Measurements from ENCODE around the gene PRKRIP1.
"Not testable (repeated sequence)": the region's sequence is repeated elsewhere in the genome, so short reads cannot be mapped to it uniquely, and the experiment has no call there.

Gene PRKRIP1

DNA sequence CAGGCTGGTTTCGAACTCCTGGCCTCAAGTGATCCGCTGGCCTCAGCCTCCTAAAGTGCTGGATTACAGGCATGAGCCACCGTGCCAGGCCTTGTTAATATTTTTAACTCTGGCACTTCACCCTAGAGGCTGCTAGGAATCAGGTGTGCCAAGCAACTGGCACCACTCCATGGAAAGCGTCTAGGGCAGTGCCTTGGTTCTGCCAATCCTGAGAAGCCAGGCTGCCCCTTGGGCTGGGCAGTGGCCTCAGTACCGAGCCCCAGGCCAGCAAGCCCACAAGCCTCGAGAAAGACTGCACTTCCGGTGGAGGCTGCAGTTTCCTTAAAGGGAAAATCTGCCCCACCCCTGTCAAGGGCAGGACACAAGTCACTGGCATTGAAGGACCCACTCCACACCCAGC is 57.2 kb downstream of the PRKRIP1 start:
- H3K4me3 ChIP-seq (ENCODE audit: low read length): no peak overlapping the region
- no peak overlapping the region for H3K27ac ChIP-seq (ENCODE audit: low read length)
- no peaks in the 10 kb centered on the region for H3K9me3 ChIP-seq (ENCODE audit: control insufficient read depth, low read depth, low read length)
- H3K27me3 ChIP-seq (ENCODE audit: control insufficient read depth, insufficient read depth, low read length): no peaks in the 10 kb centered on the region
- H3K36me3 ChIP-seq (ENCODE audit: control insufficient read depth, low read depth, low read length): peaks cover 14% of the 10 kb centered on the region
- no peak overlapping the region for H3K9ac ChIP-seq (ENCODE audit: low read length)
- peaks cover 5% of the 10 kb centered on the region for H3K4me1 ChIP-seq (ENCODE audit: control insufficient read depth, low read depth, low read length)

DNA sequence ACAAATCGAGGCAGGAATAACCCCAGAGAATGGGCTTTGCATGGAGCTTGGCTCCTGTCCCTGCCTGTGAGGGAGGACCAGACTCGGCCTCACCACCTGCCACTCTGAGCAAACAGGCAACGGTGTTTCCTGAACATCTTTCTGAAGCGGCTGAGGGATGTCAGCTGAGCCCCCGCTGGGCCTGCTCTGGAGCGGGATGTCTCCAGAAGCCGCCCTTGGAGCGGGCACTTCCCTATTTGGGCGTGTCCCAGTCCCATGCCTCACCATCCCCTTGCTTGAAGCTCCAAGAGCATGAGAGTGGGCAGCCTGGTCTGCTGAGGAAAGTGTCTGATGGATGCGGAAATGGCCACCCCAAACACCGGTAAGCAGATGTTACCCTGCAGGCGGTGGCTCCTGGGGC is 58.3 kb downstream of the PRKRIP1 start:
- Histone ChIP-seq H3K4me1 (ENCODE audit: control insufficient read depth, low read depth, low read length) (peaks cover 5% of the 10 kb centered on the region), H3K36me3 (ENCODE audit: control insufficient read depth, low read depth, low read length) (peaks cover 17% of the 10 kb centered on the region), H3K9ac (ENCODE audit: low read length) (no peak overlapping the region), H3K27me3 (ENCODE audit: control insufficient read depth, insufficient read depth, low read length) (no peaks in the 10 kb centered on the region), H3K4me3 (ENCODE audit: low read length) (no peak overlapping the region), H3K9me3 (ENCODE audit: control insufficient read depth, low read depth, low read length) (no peaks in the 10 kb centered on the region), H3K27ac (ENCODE audit: low read length) (no peak overlapping the region)

DNA sequence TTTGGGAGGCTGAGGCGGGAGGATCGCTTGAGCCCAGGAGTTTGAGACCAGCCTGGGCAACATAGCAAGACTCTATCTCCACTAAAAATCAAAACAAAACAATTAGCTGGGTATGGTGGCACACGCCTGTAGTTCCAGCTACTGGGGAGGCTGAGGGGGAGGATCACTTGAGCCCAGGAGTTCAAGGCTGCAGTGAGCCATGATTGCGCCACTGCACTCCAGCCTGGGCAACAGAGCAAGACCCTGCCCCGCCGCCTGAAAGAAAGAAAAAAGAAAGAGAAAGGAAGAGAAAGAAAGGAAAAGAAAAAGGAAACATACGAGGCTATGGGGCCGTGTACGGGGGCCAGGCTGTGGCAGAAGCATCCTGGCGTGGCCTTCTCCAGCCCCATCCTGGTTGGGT is 58.8 kb downstream of the PRKRIP1 start:
- peaks cover 17% of the 10 kb centered on the region for H3K36me3 ChIP-seq (ENCODE audit: control insufficient read depth, low read depth, low read length)
- not testable (repeated sequence) for H3K27ac ChIP-seq (ENCODE audit: low read length); H3K9ac ChIP-seq (ENCODE audit: low read length); H3K27me3 ChIP-seq (ENCODE audit: control insufficient read depth, insufficient read depth, low read length); H3K4me1 ChIP-seq (ENCODE audit: control insufficient read depth, low read depth, low read length); H3K9me3 ChIP-seq (ENCODE audit: control insufficient read depth, low read depth, low read length); H3K4me3 ChIP-seq (ENCODE audit: low read length)

DNA sequence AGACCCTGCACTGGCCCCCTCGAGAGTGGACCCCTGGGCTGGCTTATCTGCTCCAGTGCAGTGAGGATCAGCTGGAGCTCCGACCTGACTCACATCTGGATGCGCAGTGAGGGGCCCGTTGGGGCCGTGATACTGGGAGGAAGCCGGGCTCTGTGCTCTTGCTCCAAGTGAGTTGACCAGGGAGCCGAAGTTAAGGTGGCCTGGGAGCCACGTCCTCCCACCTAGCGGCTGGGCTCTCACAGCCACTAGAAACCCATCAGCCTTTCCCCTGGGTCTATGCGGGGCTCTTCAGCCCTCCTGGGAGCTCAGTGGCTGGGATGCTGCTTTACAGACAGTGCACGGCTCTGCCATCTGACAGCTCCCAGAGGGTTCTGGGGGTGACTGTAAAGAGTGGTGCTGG is 59.4 kb downstream of the PRKRIP1 start:
- H3K9me3 ChIP-seq (ENCODE audit: control insufficient read depth, low read depth, low read length): no peaks in the 10 kb centered on the region
- H3K4me1 ChIP-seq (ENCODE audit: control insufficient read depth, low read depth, low read length): peaks cover 5% of the 10 kb centered on the region
- no peak overlapping the region for H3K9ac ChIP-seq (ENCODE audit: low read length)
- peaks cover 17% of the 10 kb centered on the region for H3K36me3 ChIP-seq (ENCODE audit: control insufficient read depth, low read depth, low read length)
- no peaks in the 10 kb centered on the region for H3K27me3 ChIP-seq (ENCODE audit: control insufficient read depth, insufficient read depth, low read length)
- H3K27ac ChIP-seq (ENCODE audit: low read length): no peak overlapping the region
- no peak overlapping the region for H3K4me3 ChIP-seq (ENCODE audit: low read length)

DNA sequence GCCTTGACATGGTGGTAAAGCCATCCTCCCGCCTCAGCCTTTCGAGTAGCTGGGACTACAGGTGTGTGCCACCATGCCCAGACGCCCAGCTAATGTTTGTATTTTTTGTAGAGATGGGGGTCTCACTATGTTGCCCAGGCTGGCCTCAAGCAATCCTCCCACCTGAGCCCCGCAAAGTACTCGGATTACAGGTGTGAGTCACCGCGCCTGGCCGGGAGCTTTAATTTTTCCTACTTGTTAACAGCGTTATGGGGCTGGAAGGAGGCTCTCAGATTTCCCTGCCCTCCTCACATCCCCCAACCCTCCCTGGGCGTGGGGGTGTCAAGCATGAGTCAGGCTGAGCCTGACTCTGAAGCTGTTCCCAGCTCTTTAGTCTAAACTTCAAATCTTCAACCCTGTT is 60.2 kb downstream of the PRKRIP1 start:
- H3K9ac ChIP-seq (ENCODE audit: low read length): no peak overlapping the region
- no peak overlapping the region for H3K27ac ChIP-seq (ENCODE audit: low read length)
- H3K4me1 ChIP-seq (ENCODE audit: control insufficient read depth, low read depth, low read length): peaks cover 4% of the 10 kb centered on the region

DNA sequence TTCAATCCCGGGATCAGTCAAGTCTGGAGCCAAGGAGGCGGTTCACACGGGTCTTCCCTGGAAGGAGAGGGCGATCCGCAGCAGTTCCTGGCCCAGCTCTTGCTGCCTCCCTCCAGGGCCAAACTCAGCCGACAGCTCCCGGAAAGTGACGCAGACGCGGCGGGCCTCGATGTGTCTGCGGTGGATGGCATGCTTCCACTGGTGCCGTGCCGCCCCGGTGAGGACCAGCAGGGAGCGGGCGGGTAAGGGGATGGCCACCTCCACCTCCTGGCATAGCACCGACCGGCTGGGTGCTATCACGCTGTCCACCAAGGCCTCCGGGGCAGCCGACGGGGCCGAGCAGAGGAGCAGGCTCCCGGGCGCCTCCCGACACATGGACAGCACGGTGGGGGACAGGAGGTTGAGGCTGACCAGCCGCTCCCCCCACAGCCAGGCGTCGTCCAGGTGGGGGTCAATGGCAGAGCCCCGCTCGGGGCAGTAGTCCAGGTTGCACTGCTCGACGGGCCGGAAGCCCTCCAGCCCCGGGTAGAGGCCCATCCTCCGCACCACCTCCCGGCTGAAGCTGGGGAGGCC is 61.3 kb downstream of the PRKRIP1 start:
- Histone ChIP-seq H3K4me3 (ENCODE audit: low read length) (no peak overlapping the region), H3K4me1 (ENCODE audit: control insufficient read depth, low read depth, low read length) (no peaks in the 10 kb centered on the region), H3K9me3 (ENCODE audit: control insufficient read depth, low read depth, low read length) (no peaks in the 10 kb centered on the region), H3K27ac (ENCODE audit: low read length) (no peak overlapping the region), H3K36me3 (ENCODE audit: control insufficient read depth, low read depth, low read length) (peaks cover 17% of the 10 kb centered on the region), H3K27me3 (ENCODE audit: control insufficient read depth, insufficient read depth, low read length) (no peaks in the 10 kb centered on the region), H3K9ac (ENCODE audit: low read length) (no peak overlapping the region)

More for the DNA sequence above, 60.2 kb downstream of the PRKRIP1 start:
- no peaks in the 10 kb centered on the region for H3K27me3 ChIP-seq (ENCODE audit: control insufficient read depth, insufficient read depth, low read length)
- H3K4me3 ChIP-seq (ENCODE audit: low read length): no peak overlapping the region
- no peaks in the 10 kb centered on the region for H3K9me3 ChIP-seq (ENCODE audit: control insufficient read depth, low read depth, low read length)
- H3K36me3 ChIP-seq (ENCODE audit: control insufficient read depth, low read depth, low read length): peaks cover 17% of the 10 kb centered on the region

DNA sequence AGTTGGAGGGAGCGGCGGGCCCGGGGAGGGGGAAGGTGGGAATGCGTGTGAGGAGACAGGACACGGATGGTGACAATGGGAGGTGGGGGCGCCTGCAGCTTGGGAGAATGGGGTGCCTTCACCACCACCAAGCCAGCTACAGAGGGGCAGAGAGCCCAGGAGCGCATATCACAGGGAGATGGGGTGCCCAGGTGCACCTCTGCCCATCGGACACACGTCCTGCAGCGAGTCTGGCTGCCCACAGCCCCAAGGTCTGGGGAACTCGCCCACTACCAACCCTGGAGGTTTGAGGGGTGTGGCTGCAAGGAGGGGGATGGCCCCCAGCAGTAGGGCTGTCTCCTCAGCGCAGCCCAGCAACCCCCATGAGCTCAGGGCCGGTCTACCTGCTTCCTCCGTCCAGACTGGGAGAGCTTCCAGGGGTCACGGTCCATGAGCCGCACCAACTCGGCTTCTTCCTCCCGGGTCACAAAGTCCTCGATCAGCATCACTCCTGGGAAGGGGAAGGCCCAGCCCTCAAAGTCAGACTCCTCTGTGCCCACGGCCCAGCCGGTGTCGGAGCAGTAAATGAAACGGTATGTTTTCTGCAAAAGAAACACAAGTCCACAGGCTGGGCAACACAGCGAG is 63.2 kb downstream of the PRKRIP1 start:
- H3K4me1 ChIP-seq (ENCODE audit: control insufficient read depth, low read depth, low read length): no peaks in the 10 kb centered on the region
- H3K9ac ChIP-seq (ENCODE audit: low read length): no peak overlapping the region
- H3K27me3 ChIP-seq (ENCODE audit: control insufficient read depth, insufficient read depth, low read length): no peaks in the 10 kb centered on the region
- H3K36me3 ChIP-seq (ENCODE audit: control insufficient read depth, low read depth, low read length): peaks cover 17% of the 10 kb centered on the region
- H3K4me3 ChIP-seq (ENCODE audit: low read length): no peak overlapping the region
- H3K9me3 ChIP-seq (ENCODE audit: control insufficient read depth, low read depth, low read length): no peaks in the 10 kb centered on the region
- H3K27ac ChIP-seq (ENCODE audit: low read length): no peak overlapping the region

DNA sequence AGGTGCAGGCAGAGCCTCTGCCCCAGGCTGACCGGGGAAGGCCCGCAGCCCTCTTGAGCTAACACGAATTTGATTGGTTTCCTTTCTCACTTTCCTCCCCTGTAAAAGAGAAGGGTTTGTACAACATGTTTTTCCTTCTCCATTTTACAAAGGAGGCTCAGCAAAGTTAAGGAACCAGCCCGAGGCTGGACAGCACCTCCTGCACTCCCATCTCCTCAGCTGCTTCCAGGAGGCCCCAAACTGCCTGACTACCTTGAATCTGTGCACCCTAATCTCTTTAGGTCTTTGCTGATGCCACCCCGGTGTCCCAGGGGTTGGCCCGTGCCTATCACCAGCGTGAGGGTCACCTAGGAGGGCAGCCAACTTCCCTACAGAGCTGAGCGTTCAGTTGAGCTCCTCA is 64.3 kb downstream of the PRKRIP1 start:
- H3K9ac ChIP-seq (ENCODE audit: low read length): no peak overlapping the region
- H3K27me3 ChIP-seq (ENCODE audit: control insufficient read depth, insufficient read depth, low read length): no peaks in the 10 kb centered on the region

DNA sequence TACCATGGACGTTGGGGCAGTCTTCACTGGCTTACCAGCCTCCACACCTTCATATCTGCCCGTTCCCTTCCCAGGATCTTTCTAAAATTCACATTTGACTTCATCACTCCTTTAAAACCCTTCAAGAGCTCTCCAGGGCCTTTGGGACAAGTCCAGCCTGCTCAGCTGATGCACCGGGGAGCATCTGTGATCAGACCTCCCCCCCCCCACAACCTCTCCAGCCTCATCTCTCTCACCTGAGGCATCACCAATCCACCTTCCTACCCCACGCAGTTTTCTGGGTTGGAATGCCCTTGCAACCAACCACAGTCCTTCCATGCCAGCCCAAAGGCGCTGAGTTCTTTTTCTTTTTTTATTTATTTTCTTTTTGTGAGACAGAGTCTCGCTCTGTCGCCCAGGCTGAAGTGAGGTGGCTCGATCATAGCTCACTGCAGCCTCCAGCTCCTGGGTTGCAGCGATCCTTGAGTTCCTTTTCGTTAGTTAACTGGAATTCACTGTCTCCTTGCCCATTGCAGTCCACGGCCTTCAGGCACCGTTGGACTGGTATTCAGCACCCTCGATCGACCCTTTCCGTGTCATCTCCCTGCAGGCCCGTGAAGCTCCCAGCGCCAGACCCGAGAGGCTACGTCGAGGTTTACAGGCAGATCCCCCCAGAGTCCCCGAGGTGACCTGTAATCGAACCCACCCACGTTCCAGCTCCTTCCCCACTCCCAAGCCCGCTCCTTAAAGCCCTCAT is 67.8 kb downstream of the PRKRIP1 start:
- Histone ChIP-seq H3K9ac (ENCODE audit: low read length) (peak overlapping the region; percentile 91), H3K36me3 (ENCODE audit: control insufficient read depth, low read depth, low read length) (peaks cover 3% of the 10 kb centered on the region), H3K4me3 (ENCODE audit: low read length) (peak overlapping the region; percentile 99)

More for the DNA sequence above, 64.3 kb downstream of the PRKRIP1 start:
- H3K27ac ChIP-seq (ENCODE audit: low read length): no peak overlapping the region
- H3K36me3 ChIP-seq (ENCODE audit: control insufficient read depth, low read depth, low read length): peaks cover 17% of the 10 kb centered on the region
- H3K4me3 ChIP-seq (ENCODE audit: low read length): no peak overlapping the region
- no peaks in the 10 kb centered on the region for H3K9me3 ChIP-seq (ENCODE audit: control insufficient read depth, low read depth, low read length)
- no peaks in the 10 kb centered on the region for H3K4me1 ChIP-seq (ENCODE audit: control insufficient read depth, low read depth, low read length)

DNA sequence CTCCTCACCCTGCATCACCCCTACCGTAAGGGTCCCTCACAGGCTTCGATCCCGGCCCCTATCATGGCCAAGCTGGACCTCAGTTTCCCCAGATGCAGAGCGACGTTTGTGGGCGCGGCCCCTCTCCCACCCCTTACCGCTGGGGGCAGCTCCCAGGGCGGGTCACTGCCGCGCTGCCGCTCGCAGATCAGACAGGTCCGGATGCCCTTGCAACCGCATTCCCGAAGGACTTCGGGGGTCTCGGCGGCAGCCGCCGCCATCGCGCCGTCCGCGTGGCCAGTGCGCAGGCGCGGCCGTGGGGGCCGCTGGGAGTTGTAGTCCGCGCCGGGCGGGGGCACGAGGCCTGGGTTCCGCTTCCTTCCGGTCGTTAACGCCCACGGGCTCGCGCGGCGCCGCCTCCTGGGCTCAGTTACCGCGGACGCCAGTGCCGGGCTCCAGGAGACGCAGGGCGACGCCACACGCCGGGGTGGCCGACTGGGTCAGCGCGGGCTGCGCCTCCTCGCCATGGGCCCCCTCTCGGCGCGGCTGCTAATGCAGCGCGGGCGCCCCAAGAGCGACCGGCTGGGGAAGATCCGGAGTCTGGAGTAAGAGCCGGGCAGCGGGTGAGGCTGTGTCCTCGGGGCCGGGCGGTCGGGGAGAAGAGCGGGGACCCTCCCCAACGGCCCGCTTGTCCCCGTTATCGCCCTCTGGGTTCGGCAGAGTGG is 68.6 kb downstream of the PRKRIP1 start, which contains the start of the genes ALKBH4 and LRWD1:
Gene ALKBH4, minus strand, starts transcription at position 287 of the 704 bp plus-strand sequence. Its CDS starts 27 bp downstream, at position 260.
Gene LRWD1, plus strand, starts transcription at position 408 of the 704 bp plus-strand sequence. Its CDS starts 97 bp downstream, at position 505.
- Histone ChIP-seq H3K9me3 (ENCODE audit: control insufficient read depth, low read depth, low read length) (no peaks in the 10 kb centered on the region), H3K27ac (ENCODE audit: low read length) (peak within 1 kb of the TSS; percentile 57), H3K9ac (ENCODE audit: low read length) (peak within 1 kb of the TSS; percentile 91), H3K27me3 (ENCODE audit: control insufficient read depth, insufficient read depth, low read length) (no peaks in the 10 kb centered on the region), H3K4me3 (ENCODE audit: low read length) (peak within 1 kb of the TSS; percentile 99), H3K36me3 (ENCODE audit: control insufficient read depth, low read depth, low read length) (no peaks in the 10 kb centered on the region), H3K4me1 (ENCODE audit: control insufficient read depth, low read depth, low read length) (no peaks in the 10 kb centered on the region)

More for the DNA sequence above, 67.8 kb downstream of the PRKRIP1 start:
- Histone ChIP-seq H3K4me1 (ENCODE audit: control insufficient read depth, low read depth, low read length) (no peaks in the 10 kb centered on the region), H3K27ac (ENCODE audit: low read length) (peak overlapping the region; percentile 57), H3K9me3 (ENCODE audit: control insufficient read depth, low read depth, low read length) (no peaks in the 10 kb centered on the region), H3K27me3 (ENCODE audit: control insufficient read depth, insufficient read depth, low read length) (no peaks in the 10 kb centered on the region)

DNA sequence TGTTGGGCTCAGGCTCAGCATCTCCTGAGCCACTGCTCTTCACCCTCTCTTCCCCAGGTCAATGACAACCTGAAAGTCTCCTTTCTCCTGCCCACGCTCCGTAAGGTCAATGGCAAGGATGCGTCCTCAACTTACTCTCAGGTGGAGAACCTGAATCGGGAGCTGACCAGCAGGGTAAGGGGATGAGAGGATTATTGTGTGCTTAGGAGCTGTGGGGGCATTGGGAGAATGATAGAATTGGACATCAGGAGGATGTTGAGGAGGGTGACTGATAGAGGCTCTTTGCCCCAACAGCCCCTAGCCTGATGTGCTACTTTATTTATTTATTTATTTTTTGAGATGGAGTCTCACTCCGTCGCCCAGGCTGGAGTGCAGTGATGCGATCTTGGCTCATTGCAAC is 69.9 kb downstream of the PRKRIP1 start:
- Histone ChIP-seq H3K27ac (ENCODE audit: low read length) (no peak overlapping the region), H3K36me3 (ENCODE audit: control insufficient read depth, low read depth, low read length) (no peaks in the 10 kb centered on the region), H3K4me3 (ENCODE audit: low read length) (peak overlapping the region; percentile 99), H3K9me3 (ENCODE audit: control insufficient read depth, low read depth, low read length) (no peaks in the 10 kb centered on the region), H3K27me3 (ENCODE audit: control insufficient read depth, insufficient read depth, low read length) (no peaks in the 10 kb centered on the region), H3K9ac (ENCODE audit: low read length) (no peak overlapping the region), H3K4me1 (ENCODE audit: control insufficient read depth, low read depth, low read length) (no peaks in the 10 kb centered on the region)

Measured in iPS-18a (cell line).